Measurements from ENCODE around the gene PGAP3. TPM values are rescaled to one million over a fixed set of nuclear protein-coding genes. Genes with fewer than 3 reads are reported as not detected.

PGAP3 gene
- total RNA-seq, 1 experiment from 2014 or later, result 9.5 TPM

DNA sequence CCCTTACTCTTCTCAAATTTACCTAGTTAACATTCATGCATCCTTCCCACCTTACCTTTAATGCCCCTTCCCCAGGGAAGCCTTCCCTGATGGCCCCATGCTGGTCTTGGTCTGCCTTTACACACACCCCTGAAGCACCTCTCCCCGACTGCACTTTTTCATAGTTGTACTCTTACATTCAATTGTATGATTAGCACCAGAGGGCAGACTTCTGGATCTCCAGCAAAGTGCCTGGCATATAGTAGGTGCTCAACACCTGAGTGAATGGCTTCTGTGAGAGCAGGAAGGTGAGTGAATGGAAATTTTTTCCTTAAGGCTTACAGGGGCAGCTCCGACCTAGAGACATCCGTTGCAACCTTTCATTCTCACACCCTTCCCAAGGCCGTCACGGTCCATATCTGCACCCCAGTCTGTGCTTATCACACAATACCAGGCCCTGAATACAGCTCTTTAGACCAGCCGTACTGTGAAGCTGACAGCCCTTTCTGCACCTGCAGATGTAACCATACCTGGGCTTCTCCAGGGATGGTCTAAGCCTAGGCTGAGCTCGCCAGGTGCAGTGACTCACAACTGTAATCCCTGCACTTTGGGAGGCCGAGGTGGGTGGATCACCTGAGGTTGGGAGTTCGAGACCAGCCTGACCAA is 4.4 kb downstream of the PGAP3 start:
- Histone ChIP-seq H3K36me3 (no peaks in the 10 kb centered on the region), H3K9me3 (no peaks in the 10 kb centered on the region), H3K27me3 (no peaks in the 10 kb centered on the region), H3K4me3 (no peak overlapping the region)
- no peak for DNase-seq

DNA sequence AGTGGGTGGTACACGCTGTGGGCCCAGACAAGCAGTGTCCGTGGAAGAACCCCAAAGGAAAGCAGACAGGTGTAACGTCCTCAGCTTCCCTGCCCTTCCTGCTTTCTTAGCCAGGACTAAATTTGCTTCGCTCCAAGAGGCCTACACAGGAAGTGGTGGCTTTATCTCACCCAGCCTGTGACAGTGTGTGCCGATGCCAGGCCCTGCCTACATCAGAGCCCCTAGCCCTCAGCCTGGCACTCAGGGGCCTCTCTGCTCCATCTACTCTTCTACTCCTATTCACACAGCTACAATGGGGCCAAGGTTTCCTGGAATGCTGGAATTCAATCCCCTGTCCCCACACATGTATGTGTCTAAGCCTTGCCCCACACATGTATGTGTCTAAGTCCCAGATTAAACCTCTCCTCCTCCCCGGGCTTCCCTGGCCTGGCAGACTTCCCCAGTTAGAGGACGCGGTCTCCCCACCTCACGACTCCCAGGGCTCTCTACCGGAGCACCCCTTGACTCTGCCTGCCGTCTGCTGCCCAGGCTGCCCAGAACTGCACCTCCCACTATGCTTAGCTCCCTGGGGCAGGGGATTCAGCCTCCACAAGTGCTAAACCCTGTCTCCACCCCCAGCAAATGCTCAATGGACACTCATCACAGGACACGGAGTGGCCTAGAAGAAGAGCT is 8.2 kb downstream of the PGAP3 start:
- H3K36me3 ChIP-seq, result no peaks in the 10 kb centered on the region
- DNase-seq, result no peak
- no peak overlapping the region for H3K4me3 ChIP-seq
- H3K27me3 ChIP-seq, result no peaks in the 10 kb centered on the region
- H3K9me3 ChIP-seq, result no peaks in the 10 kb centered on the region

DNA sequence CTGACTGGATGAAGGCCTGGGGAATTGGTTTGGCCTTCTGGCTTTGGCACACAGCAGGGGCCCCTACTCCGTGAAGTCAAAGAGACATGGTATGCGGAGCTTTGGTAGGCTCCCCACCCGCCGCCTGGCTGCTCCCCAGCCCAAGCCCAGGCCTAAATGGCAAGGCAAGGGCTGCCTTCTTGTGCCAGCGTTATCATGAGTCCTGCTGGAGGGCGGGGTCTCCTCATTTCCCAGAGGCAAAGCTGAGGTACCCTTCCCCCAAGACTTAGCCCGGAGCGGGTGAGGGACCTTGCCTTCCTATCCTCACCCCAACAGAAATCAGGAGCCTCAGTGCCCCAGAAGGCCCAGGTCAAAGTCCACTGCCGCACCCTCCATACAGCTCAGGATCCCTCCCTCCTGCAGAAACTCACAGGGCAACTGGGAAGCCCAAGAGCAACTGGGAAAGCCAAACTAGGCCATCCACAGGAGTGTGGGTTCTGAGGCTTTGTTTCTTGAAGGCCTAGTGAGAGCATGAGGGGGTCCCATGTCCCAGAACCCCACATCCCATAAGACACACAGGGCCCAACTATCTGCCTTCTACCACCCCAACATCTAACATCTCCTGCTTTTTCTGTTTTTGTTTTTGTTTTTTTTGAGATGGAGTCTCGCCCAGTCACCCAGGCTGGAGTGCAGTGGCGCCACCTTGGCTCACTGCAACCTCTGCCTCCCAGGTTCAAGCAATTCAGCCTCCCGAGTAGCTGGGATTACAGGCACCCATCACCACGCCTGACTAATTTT is 9.3 kb downstream of the PGAP3 start:
- DNase-seq, result no peak
- Histone ChIP-seq H3K27me3 (no peaks in the 10 kb centered on the region), H3K36me3 (no peaks in the 10 kb centered on the region), H3K4me3 (no peak overlapping the region), H3K9me3 (no peaks in the 10 kb centered on the region)

DNA sequence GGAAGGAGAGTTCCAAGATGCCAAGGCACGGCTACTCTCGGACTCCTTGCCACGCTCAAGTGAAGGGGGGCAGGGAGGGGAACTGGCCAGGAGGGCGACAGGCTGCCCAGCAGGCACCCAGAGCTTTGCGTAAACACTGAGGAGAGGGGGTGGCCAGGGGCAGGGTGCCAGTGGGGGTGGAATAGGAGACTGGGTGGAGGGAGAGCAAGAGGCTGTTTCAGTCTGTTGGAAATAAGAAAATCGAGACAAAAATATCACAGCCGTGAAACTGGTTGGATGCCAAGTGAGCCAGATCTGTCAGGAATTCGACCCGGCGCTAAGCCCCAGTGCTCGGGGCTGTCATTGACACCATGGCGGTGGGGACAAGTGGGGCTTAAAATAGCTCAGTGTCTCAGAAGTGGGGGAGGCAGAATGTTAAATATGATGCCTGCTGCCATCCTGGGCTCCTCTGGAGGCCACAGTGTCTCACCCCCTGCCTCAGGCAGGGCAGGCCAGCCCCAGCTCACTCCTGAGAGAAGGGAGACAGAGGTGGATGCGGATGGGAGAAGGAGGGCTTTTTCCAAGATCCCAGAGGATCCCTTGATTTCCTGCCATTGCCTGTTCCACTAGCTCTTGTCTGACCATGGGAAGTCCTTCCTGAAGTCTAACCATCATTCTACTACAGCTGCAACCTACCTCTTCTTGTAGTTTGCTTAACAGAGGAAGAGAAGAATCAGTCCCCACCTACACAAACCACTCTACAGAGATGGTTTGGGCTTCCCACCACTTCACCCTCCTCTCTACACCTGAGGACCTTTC is 10.1 kb downstream of the PGAP3 start:
- Histone ChIP-seq H3K4me3 (no peak overlapping the region), H3K36me3 (no peaks in the 10 kb centered on the region), H3K9me3 (no peaks in the 10 kb centered on the region), H3K27me3 (no peaks in the 10 kb centered on the region)
- DNase-seq, result no peak

DNA sequence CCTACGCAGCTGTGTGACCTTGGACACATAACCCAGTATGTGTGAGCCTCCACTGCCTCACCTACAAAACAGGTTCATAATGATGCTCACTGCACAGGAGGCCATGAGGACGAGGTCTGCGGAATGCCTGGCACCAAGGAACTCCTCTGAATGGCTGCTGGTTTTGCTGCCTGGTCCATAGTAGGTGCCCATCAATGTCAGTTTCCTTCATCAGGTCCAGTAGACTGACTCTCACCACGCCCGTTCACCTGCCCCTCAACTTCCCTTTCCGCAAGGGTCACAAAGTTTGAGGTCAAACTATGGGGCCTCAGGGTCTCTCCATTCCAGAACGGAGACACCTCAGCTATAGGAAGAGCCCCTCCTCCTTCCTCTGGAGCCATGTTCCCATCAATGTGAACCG is 10.8 kb downstream of the PGAP3 start:
- no peak for DNase-seq
- H3K4me3 ChIP-seq, result no peak overlapping the region
- no peaks in the 10 kb centered on the region for H3K9me3 ChIP-seq
- H3K36me3 ChIP-seq, result no peaks in the 10 kb centered on the region
- H3K27me3 ChIP-seq, result no peaks in the 10 kb centered on the region

DNA sequence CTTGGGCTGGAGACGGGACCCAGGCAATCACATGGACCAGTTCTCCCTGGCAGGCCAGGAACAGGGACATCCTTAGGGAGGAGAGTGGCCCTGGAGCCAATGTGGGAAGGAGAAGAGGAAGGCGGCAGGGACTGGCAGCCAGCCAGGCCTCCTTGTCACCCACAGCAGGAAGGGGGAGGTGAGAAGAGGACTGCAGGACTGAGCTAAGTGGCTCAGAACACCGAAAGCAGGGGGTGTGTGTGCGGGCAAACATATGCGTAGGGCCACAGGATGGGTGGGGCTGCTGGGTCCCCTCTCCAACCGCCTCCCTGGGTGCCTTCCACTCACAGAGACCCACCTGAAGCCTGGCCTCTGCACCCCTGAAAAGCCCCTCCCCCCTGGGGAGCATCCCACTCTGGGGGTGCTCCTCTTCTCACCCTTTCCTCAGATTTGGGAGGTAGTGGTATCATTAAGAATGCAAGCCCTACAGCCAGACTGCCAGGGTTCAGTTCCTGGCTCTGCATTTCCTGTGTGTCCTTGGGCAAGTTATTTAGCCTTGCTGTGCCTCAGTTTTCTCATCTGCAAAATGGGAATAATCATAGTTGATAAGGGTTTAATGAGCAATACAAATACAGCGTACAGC is 11.5 kb downstream of the PGAP3 start:
- DNase-seq, result no peak
- H3K4me3 ChIP-seq, result no peak overlapping the region
- no peaks in the 10 kb centered on the region for H3K9me3 ChIP-seq
- no peaks in the 10 kb centered on the region for H3K27me3 ChIP-seq
- H3K36me3 ChIP-seq, result no peaks in the 10 kb centered on the region

DNA sequence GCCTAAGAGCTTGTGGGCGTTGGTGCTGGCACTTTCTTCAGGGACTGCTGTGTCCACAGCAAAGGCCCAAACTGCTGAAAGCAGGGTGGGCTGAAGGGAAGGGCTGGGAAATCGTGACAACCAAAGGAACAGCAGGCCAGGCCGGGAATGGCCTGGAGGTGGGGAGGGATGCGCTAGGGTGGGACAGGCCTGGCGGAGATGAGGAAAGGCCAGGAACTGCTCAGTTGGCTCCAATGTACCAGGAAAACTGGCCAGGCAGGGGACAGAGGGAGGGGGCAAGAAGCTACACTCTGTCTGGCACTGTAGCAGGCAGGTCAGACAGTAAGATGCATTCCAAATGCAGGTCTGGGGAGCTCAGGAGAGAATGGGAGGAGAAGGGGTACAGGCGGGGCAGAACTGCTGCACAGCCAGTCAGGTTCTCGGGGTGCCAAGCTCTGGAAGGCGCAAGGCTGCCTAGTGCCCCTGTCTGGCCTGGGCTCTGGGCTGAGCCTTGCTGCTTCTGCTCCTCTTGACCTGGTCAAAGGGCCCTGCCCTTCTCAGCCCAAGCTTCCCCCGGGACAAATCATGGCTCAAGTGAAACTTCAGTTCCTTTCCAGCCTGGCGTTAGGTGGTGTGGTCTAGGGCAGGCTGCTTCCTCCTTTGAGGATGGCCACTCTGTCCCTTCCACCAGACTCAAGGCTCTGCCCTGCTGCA is 12.3 kb downstream of the PGAP3 start:
- no peak overlapping the region for H3K4me3 ChIP-seq
- no peaks in the 10 kb centered on the region for H3K36me3 ChIP-seq
- no peaks in the 10 kb centered on the region for H3K9me3 ChIP-seq
- H3K27me3 ChIP-seq, result no peaks in the 10 kb centered on the region
- DNase-seq, result no peak

DNA sequence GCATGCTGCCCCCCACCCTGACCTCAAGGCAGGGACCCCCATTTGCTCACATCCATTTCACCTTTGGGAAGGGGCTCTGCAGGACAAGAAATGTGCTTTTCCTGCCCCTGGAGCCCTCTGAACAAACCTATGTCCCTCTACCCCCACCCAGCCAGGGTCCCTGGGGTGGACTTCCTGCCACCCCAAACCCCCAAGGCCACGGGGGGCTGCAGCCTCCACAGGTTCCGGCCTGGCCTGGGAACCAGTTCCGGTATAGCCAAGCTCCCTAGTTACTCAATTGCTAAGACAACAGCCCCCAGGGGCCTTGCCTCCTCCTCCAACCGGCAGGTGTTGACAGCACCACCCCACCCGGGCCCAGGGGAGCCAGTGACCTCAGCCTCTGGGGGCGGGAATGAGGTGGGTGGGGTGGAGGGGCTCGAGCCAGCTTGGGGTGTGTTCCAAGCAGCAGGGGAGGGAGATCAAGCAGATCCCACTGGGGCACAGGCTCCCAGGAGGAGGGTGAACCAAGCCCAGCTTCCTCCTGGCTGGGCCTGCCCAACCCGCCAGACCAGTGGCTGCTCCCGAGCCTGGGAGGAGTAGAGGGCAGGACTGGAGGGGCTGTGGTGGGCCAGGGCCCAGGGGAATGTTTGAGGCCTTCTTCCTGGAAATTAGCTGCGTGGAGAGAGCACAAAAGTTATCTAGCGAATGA is 13.0 kb downstream of the PGAP3 start:
- peak; percentile 40 for DNase-seq

DNA sequence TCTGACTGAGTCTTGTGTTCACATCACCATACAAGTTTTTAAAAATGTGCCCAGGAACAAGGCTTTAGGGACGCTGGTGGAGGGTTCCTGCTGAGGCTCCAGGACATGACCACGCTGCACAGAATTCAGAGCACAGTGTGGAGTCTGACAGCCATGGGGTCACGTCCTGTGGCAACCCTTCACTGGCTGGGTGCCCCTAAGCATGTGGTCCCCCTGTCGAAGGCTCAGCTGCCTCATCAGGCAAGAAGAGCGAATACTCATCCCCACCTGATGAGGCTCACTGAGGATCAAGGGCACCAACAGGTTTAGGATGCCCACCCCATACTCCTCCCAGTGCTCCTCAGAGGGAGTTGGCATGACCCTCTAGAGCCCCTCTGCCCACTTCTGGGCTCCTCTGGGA is 13.7 kb downstream of the PGAP3 start:
- H3K9me3 ChIP-seq, result no peaks in the 10 kb centered on the region
- DNase-seq, result no peak
- no peak overlapping the region for H3K4me3 ChIP-seq
- no peaks in the 10 kb centered on the region for H3K36me3 ChIP-seq
- H3K27me3 ChIP-seq, result no peaks in the 10 kb centered on the region

More for the DNA sequence above, 13.0 kb downstream of the PGAP3 start:
- H3K36me3 ChIP-seq, result no peaks in the 10 kb centered on the region
- no peak overlapping the region for H3K4me3 ChIP-seq
- H3K9me3 ChIP-seq, result no peaks in the 10 kb centered on the region
- H3K27me3 ChIP-seq, result no peaks in the 10 kb centered on the region

DNA sequence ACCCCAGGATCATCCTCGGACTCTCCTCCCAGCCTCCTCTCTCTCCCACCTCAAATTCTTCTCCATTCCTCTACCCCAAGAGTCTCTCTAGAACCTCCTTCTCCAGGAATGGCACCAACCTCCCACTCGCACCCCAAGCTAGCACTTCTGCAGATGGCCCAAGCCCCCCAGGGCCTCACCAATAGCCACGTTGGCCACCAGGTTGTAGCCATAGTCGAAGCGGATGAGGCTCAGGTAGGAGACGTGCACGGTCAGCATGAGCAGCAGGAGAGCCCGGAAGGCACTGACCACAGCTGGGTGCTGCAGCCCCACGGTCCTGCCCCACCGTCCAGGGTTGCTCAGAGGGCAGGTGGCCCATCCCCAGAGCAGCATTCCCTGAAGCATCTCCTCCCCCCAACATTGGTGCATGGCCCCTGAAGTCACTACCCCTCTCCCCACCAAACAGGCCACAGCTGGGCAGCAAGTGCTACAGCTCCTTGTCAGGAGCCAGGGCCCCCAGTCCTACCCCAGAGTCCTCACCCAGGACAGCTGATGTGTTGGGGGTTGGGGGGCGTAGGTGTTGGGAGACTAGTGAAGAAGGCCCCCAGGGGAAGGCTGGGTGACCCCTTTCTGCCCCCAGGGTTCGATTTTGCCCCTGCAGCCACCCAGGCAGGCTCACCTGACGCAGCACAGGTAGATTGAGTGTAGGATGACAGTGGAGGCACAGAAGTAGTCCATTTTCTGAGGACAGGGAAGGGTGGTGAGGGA is 14.3 kb downstream of the PGAP3 start:
- no peak for DNase-seq
- Histone ChIP-seq H3K27me3 (no peaks in the 10 kb centered on the region), H3K4me3 (no peak overlapping the region), H3K36me3 (no peaks in the 10 kb centered on the region), H3K9me3 (no peaks in the 10 kb centered on the region)

DNA sequence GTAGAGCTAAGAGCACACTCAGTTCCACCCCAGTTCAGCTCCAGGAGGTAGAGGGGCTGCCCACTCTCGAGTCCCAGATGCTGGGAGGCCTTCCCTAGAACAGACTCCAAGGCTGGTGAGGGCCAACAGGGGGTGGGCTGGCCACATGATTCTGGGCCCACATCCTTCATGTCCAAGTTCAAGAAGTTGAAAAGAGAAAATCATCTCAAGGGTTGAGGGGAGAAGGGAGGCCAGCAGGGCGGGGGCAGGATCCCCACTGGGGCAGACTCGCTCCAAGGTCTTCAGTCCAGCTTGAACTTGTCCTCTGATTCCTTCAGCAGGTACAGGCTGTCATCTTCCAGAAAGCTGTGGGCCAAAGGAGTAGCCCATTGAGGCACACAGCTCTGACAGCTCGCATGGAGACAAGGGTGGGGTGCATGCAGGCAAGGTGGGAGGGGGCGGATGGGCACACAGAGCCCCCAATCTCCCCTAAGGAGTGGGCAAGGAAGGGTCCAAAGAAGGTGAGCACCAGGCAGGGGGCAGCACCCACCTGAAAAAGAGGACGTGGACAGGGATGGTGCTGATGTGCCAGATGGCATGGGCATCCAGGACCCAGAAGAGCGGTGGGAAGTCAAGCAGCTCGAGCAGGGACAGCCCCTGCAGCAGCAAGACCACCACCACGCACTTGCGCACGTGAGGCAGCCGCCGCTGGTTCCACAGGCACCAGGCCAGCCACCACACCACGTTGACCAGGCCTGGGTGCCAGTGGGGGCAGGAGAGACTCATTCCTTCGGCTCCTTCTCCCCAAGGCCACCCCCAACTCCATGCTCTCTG is 15.1 kb downstream of the PGAP3 start:
- DNase-seq, result no peak
- Histone ChIP-seq H3K9me3 (no peaks in the 10 kb centered on the region), H3K27me3 (no peaks in the 10 kb centered on the region), H3K4me3 (no peak overlapping the region), H3K36me3 (no peaks in the 10 kb centered on the region)

DNA sequence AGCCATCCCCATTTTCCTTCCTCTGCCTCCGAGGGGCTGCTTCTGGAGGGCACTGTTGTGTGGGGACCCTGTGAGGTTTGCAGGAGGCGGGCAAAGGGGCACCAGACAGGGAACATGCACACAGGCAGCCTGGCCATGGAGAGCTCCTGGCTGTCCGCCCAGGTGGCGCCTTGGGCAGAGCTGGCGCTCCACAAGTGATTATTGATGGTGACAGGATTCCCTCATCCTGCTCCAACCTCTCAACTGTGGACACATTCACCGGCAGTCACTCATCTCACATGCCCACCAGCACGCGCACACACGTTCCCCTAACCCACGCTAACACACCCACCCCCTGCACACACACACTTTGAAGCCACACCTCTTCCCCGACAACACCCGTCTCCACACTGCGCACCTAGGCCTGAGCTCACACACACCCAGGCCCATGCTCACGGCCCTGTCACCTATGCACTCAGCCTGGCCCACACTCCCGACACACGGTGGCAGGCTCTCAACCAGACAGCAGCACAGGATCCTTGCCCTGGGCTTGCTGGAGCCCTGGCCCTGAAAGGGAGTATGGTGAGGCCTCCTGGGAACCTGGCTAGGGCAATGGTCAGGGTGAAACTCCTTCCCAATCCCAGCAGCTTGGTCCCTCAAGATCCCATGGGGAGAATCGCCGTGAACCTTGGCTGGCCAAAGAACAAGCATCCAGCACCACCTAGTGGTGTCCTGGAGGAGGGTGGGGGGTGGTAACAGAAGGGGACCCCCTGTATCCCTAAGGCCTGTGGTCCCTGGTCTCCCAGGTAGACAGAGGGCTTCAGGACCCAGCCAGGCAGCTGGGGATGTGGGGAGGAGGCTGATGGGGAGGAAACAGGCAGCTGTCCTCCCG is 16.0 kb downstream of the PGAP3 start:
- Histone ChIP-seq H3K27me3 (no peaks in the 10 kb centered on the region), H3K9me3 (no peaks in the 10 kb centered on the region), H3K4me3 (no peak overlapping the region), H3K36me3 (no peaks in the 10 kb centered on the region)
- DNase-seq, result peak; percentile 25

DNA sequence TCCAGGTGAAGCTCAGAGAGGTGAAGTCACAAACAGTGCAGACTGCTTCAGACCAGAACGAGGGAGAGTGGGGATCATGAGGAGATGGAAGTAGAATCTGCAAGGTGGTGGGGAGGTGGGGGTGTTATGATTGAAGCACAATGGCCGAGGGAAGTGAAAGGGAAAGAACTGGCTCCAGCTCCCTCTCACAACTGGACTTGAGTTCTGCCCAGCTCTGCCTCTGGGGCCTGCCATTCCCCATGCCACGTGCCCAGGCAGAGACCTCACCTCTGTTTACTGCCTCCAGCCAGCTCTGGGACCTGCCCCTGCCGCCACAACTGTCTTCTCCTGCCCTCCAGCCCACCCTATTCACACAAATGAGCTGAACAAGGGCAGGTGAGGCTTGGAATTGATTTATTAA is 17.1 kb downstream of the PGAP3 start:
- no peaks in the 10 kb centered on the region for H3K27me3 ChIP-seq
- no peak overlapping the region for H3K4me3 ChIP-seq

More for the DNA sequence above, 17.1 kb downstream of the PGAP3 start:
- Histone ChIP-seq H3K9me3 (no peaks in the 10 kb centered on the region), H3K36me3 (no peaks in the 10 kb centered on the region)
- DNase-seq, result no peak
